ENCODE measurements around the gene SMCO4.

SMCO4 gene

DNA sequence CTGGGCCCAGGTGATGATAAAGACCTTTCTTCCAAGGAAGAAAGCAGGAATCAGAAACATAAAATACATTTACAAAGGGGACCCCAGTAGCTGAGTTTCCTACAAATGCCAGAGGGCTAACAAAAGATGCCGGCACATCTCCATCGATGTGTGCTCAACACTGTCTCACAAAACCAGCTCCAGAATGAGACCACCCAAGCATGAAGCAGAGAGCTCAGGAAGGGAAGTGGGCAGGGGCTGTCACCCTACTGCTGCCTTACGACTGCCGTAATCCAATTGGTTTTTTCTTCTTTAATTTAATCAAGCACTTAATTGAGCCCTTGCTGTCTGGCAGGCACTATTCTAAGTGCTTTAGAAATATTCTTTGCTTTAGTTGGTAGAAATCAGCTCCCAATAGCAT, 26.1 kb downstream of the SMCO4 start:
- peaks cover 5% of the 10 kb centered on the region for H3K27me3 Mint-ChIP-seq
- no peak overlapping the region for H3K4me3 Mint-ChIP-seq
- peaks cover 2% of the 10 kb centered on the region for H3K36me3 Mint-ChIP-seq (ENCODE audit: low read depth)
- peaks cover 47% of the 10 kb centered on the region for H3K4me1 Mint-ChIP-seq (ENCODE audit: low read depth)
- peak overlapping the region; percentile 10 for H3K27ac Mint-ChIP-seq
- intact Hi-C loops (cut with micrococcal nuclease): no loop called here
- H3K9me3 Mint-ChIP-seq: no peaks in the 10 kb centered on the region

DNA sequence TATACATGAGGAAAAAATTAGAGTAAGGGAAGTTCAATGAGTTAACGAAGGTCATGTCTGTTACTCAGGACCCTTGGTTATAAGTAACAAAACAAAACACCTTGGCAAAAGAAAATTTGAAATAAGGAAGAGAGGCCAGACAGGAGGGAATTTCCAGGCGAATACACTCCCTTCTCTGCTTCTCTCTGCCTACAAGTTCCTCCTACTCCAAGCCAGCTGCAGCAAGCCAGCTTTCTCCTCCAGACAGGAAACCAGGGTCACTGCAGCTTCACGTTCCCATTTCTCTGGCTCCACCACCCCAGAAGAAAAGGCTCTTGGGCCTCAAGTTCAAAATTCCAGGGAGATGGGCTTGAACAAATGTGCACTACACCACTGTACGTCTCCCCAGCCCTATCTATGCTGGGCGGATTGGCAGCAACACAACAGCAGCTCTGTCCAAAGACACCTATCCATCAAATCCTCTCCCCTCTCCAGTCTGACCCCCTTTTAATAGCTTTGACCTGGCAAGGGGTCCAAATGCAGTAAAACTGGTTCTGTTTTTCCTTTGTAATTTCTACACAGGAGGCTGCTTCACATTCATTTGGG, 27.7 kb downstream of the SMCO4 start:
- H3K4me3 Mint-ChIP-seq: peak overlapping the region; percentile 44
- H3K4me1 Mint-ChIP-seq (ENCODE audit: low read depth): peaks cover 53% of the 10 kb centered on the region
- peaks cover 5% of the 10 kb centered on the region for H3K27me3 Mint-ChIP-seq
- H3K36me3 Mint-ChIP-seq (ENCODE audit: low read depth): no peaks in the 10 kb centered on the region
- intact Hi-C loops (cut with micrococcal nuclease): no loop called here
- H3K9me3 Mint-ChIP-seq: no peaks in the 10 kb centered on the region
- H3K27ac Mint-ChIP-seq: peak overlapping the region; percentile 25

DNA sequence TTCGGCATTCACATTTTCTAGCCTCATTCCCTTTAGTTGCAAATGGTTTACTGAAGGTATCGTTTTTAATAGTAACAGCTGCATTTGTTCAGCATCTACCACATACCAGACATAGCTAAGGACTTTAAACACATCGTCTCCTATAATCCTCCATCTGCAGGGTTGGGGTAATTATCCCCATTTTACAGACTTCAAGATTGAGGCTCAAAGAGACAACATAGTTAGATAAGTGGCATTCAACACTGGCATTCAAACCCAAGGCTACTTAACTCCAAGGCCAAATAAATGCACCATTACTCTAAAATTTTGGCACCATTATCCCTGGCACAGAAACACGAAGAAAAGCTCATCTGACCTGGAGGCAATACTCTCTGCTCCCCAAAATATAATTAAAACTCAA, 28.5 kb downstream of the SMCO4 start:
- H3K4me3 Mint-ChIP-seq: no peak overlapping the region
- peaks cover 58% of the 10 kb centered on the region for H3K4me1 Mint-ChIP-seq (ENCODE audit: low read depth)
- peaks cover under 1% of the 10 kb centered on the region for H3K36me3 Mint-ChIP-seq (ENCODE audit: low read depth)
- peaks cover 1% of the 10 kb centered on the region for H3K9me3 Mint-ChIP-seq
- H3K27ac Mint-ChIP-seq: no peak overlapping the region
- intact Hi-C loops (cut with micrococcal nuclease): no loop called here
- peaks cover 5% of the 10 kb centered on the region for H3K27me3 Mint-ChIP-seq

DNA sequence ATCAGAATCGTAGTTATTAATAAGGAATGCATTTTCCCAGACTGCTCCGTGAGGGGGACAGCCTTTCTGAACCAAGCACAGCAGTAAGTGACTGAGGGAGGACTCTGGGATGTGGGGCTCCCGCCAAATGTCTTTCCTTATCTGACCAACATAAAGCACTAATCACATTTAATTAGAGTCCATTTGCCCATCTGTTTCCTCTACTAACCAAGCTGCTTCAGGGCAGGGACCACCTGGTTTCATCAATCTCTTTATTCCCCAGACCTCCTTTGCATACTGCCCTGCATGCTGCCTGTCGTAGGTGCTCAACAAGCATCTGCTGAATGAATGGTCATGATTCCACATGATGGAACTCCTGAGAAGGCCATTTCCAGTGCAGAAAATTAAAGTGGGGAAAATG, 29.4 kb downstream of the SMCO4 start:
- peaks cover 10% of the 10 kb centered on the region for H3K36me3 Mint-ChIP-seq (ENCODE audit: low read depth)
- intact Hi-C loops (cut with micrococcal nuclease): no loop called here
- peaks cover 60% of the 10 kb centered on the region for H3K4me1 Mint-ChIP-seq (ENCODE audit: low read depth)
- peaks cover 5% of the 10 kb centered on the region for H3K27me3 Mint-ChIP-seq
- H3K9me3 Mint-ChIP-seq: peaks cover 10% of the 10 kb centered on the region
- H3K4me3 Mint-ChIP-seq: no peak overlapping the region
- peak overlapping the region; percentile 4 for H3K27ac Mint-ChIP-seq

DNA sequence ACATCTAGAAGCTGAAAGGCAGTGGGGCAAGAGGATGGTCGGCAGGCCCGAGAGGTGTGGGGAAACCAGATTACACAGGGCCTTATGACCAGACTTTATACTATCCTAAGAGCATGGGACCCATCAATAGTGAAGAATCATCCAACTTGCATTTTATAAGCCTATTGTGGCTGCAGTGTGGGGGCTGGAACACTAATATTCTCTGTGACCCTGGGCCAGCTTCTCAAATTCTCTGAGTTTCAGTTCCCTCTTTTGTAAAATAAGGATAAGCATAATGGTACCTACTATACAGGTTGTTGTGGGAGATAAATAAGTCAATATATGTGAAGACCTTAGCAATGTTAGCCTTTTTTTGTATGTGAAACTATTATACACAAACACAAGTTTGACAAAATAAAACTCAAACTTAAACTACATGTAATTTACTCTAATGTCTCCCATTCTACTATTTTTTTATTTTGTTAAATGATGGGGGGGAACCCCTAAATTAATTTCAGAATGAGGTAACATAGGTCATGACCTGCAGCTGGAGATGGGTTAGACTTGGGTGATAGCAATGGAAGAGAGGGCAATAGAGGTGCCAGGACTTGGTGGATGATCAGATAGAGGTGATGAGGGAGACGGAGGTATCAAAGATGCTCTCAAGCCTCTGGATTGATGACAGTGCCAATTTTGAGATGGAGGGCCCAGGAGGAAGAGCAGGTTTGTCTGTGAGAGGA, 30.1 kb downstream of the SMCO4 start:
- Mint-ChIP-seq H3K4me3 (no peak overlapping the region), H3K27me3 (peaks cover 5% of the 10 kb centered on the region), H3K4me1 (ENCODE audit: low read depth) (peaks cover 65% of the 10 kb centered on the region), H3K9me3 (peaks cover 10% of the 10 kb centered on the region), H3K36me3 (ENCODE audit: low read depth) (peaks cover 11% of the 10 kb centered on the region), H3K27ac (peak overlapping the region; percentile 17)
- intact Hi-C loops (cut with micrococcal nuclease): no loop called here

DNA sequence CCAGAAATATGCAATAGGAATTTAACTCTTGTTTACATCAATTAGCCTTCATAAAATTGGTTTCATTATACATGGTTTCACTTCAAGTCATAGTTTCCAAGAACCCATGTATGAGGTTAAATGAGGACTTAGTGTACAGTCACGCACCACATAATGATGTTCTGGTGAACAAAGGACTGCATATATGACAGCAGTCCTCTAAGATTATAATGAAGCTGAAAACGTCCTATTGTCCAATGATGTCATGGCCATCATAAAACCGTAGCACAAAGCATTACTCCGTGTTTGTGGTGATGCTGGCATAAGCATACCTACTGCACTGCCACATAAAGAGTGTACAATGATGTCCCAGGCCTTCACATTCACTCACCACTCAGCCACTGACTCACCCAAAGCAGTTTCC, 31.1 kb downstream of the SMCO4 start:
- Mint-ChIP-seq H3K27me3 (peaks cover 5% of the 10 kb centered on the region), H3K4me3 (no peak overlapping the region), H3K36me3 (ENCODE audit: low read depth) (peaks cover 11% of the 10 kb centered on the region), H3K27ac (no peak overlapping the region), H3K4me1 (ENCODE audit: low read depth) (peaks cover 65% of the 10 kb centered on the region), H3K9me3 (peaks cover 10% of the 10 kb centered on the region)
- intact Hi-C loops (cut with micrococcal nuclease): no loop called here

DNA sequence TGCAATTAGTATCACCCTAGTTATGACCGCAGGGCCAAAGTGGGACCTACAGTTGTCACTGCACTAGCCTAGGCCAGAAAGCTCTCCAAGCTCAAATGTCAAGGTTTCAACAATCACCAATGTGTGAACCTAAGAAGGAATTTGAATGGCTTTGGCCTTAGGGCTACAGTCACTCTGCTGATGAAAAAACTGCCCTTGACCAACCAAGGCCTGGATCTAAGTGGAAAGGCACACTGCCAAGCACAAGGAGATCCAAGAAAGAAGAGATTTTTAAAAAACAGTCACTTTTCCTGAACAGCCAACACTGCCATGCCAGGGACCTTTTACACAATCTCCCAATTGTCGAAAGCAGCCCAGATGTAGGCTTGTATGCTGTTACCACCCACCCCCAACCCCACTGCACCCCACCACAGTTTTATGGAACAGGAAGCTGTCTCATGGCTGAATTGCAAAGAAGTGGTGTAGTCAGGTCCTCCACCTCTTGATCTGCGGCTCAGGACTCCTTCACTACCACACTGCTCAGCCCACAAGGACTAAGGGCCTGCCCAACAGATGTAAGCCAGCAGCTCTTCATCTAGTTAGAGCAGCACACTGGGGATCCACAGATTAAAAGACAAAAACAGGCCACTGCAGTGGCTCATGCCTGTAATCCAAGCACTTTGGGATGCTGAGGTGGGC, 32.9 kb downstream of the SMCO4 start:
- Mint-ChIP-seq H3K27ac (no peak overlapping the region), H3K4me3 (no peak overlapping the region), H3K4me1 (ENCODE audit: low read depth) (peaks cover 58% of the 10 kb centered on the region), H3K36me3 (ENCODE audit: low read depth) (peaks cover 16% of the 10 kb centered on the region), H3K9me3 (peaks cover 10% of the 10 kb centered on the region), H3K27me3 (peaks cover 5% of the 10 kb centered on the region)
- intact Hi-C loops (cut with micrococcal nuclease): no loop called here

DNA sequence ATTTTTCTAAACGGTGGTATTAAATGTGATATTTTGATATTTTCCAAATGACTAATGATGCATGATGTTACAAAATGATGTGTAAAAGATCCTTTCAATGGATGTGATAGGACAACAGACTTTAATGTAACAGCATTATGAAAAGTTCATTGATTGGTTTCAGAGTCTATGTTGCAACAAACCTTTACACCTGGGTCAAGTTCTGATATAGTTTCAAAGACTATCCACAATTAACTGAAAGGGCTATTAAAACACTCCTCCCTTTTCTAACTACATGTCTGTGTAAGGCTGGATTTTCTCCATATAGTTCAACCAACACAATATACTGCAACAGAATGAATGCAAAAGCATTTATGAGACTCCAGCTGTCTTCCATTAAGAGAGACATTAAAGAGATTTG, 35.7 kb downstream of the SMCO4 start:
- intact Hi-C loops (cut with micrococcal nuclease): no loop called here
- peaks cover 10% of the 10 kb centered on the region for H3K9me3 Mint-ChIP-seq
- H3K4me1 Mint-ChIP-seq (ENCODE audit: low read depth): peaks cover 30% of the 10 kb centered on the region
- peaks cover 22% of the 10 kb centered on the region for H3K36me3 Mint-ChIP-seq (ENCODE audit: low read depth)
- H3K27me3 Mint-ChIP-seq: no peaks in the 10 kb centered on the region
- H3K27ac Mint-ChIP-seq: no peak overlapping the region
- no peak overlapping the region for H3K4me3 Mint-ChIP-seq

DNA sequence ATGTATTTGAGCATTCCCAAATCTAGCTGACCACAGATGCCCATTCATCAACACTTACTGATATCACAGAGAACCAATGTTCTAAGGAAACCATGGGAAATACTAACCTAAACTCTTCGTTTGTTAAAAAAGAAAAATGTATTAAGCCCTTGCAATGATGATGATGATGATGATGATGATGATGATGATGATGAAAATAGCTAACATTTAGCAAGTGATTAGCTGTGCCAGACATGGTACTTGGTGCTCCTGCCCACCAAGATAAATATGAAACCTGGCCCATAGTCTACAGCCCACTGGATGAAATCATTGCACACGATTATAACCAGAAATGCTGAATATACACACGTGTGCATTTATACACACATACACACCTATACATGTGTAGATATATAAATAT, 37.5 kb downstream of the SMCO4 start:
- H3K36me3 Mint-ChIP-seq (ENCODE audit: low read depth): peaks cover 28% of the 10 kb centered on the region
- peaks cover 14% of the 10 kb centered on the region for H3K4me1 Mint-ChIP-seq (ENCODE audit: low read depth)
- no peak overlapping the region for H3K4me3 Mint-ChIP-seq
- no peak overlapping the region for H3K27ac Mint-ChIP-seq
- peaks cover 10% of the 10 kb centered on the region for H3K9me3 Mint-ChIP-seq
- no peaks in the 10 kb centered on the region for H3K27me3 Mint-ChIP-seq
- intact Hi-C loops (cut with micrococcal nuclease): no loop called here

DNA sequence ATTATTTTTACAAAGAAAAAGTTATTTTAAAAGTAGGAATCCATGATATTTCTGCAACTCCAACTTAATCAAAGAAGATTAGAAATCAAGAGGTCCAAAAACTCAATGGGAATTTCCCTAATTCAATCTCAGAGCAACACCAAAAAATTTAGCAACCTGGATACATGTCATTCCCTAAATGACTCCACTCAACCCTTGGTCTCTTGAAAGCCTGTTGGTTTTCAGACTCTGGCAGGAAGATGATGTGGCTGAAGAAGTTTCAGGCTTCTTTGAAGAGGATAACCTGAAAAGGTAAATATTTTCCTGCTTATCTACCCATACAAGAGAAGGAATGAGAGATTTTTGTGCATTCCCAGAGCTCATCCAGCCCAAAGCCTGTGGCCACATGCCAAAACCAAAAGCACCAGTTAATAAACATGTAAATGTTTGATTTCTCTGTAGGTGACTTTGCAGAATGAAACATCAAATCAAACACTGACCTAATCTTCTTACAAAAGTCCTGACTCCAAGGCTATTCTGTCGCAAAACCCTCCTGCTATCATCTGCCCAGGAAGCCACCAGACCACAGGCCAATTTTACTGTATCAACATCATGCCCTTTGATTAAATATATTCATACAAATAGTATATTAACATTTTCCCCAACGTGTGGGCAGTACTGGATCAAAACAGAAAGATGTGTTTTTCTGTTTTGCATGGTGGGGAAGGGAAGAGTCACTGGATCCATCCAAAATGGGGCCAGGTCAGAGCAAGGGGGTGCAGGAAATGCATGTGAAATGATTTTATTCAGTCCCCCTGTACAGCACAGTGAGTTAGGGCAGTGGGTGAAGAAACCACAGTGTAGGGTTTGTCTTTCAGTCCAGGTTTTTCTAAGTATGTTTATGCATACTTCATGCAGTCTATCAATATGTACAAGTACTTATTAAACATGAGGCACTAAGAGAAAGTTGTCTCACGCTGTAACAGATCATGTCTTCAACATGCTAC, 38.8 kb downstream of the SMCO4 start:
- Mint-ChIP-seq H3K27me3 (no peaks in the 10 kb centered on the region), H3K36me3 (ENCODE audit: low read depth) (peaks cover 35% of the 10 kb centered on the region), H3K9me3 (peaks cover 6% of the 10 kb centered on the region), H3K4me3 (no peak overlapping the region), H3K4me1 (ENCODE audit: low read depth) (peaks cover 5% of the 10 kb centered on the region), H3K27ac (no peak overlapping the region)
- intact Hi-C loops (cut with micrococcal nuclease): no loop called here

DNA sequence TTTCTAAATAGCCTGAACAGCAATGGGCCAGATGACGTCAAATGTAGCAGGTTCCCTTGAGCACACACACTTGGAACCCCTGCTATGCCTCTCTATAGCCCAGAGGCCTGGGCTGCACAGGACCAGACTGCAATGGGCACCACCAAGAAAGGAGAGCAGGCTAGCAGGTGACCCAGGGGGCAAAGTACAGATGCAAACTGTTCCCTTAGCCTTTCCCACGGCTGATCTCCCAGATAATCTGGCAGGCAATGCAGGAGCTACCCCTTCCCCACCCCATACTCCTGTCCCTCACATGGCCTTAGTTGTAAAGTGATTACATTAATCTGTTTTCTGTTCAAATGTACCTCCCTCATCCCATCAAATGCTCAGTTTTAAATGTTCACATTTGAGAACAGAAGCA, 41.3 kb downstream of the SMCO4 start:
- H3K9me3 Mint-ChIP-seq: no peaks in the 10 kb centered on the region
- no peaks in the 10 kb centered on the region for H3K27me3 Mint-ChIP-seq
- H3K27ac Mint-ChIP-seq: no peak overlapping the region
- H3K4me3 Mint-ChIP-seq: no peak overlapping the region
- peaks cover 38% of the 10 kb centered on the region for H3K36me3 Mint-ChIP-seq (ENCODE audit: low read depth)
- intact Hi-C loops (cut with micrococcal nuclease): no loop called here
- peaks cover 21% of the 10 kb centered on the region for H3K4me1 Mint-ChIP-seq (ENCODE audit: low read depth)

DNA sequence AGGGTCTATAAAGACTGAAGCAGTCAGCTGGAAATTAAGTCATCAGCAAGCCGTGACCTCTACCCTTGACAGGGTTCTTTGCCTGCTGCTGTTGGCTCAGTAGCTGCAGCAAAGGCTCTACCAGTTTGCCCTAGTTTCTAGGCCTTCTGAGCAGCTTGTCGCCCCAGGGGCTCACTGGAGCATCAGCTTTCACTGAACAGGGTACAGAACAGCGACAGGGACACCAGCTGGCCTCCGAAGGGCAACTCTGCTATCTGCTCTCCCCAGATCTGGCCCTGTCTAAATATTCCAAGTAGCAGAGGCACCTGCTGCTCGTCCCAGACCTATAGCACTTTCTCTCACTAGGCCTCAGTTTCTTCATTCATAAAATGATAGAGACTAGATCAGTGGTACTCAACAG, 42.4 kb downstream of the SMCO4 start:
- intact Hi-C loops (cut with micrococcal nuclease): no loop called here
- peaks cover 27% of the 10 kb centered on the region for H3K4me1 Mint-ChIP-seq (ENCODE audit: low read depth)
- no peaks in the 10 kb centered on the region for H3K27me3 Mint-ChIP-seq
- no peaks in the 10 kb centered on the region for H3K9me3 Mint-ChIP-seq
- H3K36me3 Mint-ChIP-seq (ENCODE audit: low read depth): peaks cover 40% of the 10 kb centered on the region
- no peak overlapping the region for H3K4me3 Mint-ChIP-seq
- H3K27ac Mint-ChIP-seq: no peak overlapping the region

DNA sequence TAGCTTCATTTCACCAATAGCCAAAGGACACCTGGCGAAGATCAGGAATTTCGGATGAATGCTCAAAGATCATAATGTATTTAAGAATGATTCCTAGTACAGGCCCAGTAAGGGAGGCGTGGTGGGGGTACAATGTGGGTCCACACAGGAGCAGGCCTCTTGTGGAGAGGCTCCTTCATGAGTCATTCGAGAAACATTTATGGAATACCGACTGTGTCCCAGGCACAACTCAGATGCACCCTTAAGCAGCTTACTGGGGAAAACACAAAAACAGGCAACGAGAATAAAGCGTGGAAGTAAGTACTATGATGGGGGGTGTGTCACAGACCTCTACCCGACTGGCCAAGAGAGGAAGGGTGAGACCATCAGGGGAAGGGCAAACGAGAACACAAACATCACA, 44.5 kb downstream of the SMCO4 start:
- peaks cover 28% of the 10 kb centered on the region for H3K4me1 Mint-ChIP-seq (ENCODE audit: low read depth)
- H3K4me3 Mint-ChIP-seq: no peak overlapping the region
- H3K9me3 Mint-ChIP-seq: no peaks in the 10 kb centered on the region
- H3K27ac Mint-ChIP-seq: no peak overlapping the region
- no peaks in the 10 kb centered on the region for H3K27me3 Mint-ChIP-seq
- H3K36me3 Mint-ChIP-seq (ENCODE audit: low read depth): peaks cover 55% of the 10 kb centered on the region
- intact Hi-C loops (cut with micrococcal nuclease): no loop called here

DNA sequence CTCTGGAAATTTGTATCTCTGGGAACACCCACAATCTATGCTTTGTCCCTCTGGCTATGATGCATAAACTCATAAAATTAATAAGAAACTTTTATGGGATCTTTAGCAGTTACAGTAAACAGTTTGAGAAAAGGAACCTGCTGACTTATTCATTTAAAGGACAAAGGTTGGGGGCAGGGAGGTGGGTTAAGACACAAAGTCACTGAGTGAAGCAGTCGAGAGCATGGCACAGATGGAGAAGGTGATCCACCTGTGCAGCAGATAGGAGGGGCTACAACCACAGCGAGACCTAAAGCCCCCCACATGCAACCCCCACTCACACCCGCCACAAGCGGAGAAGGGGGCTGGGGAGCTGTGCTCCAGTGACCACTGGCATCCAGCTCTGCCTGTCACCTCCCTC, 45.0 kb downstream of the SMCO4 start:
- no peak overlapping the region for H3K27ac Mint-ChIP-seq
- H3K27me3 Mint-ChIP-seq: no peaks in the 10 kb centered on the region
- H3K4me1 Mint-ChIP-seq (ENCODE audit: low read depth): peaks cover 28% of the 10 kb centered on the region
- H3K4me3 Mint-ChIP-seq: no peak overlapping the region
- no peaks in the 10 kb centered on the region for H3K9me3 Mint-ChIP-seq
- intact Hi-C loops (cut with micrococcal nuclease): no loop called here
- peaks cover 55% of the 10 kb centered on the region for H3K36me3 Mint-ChIP-seq (ENCODE audit: low read depth)
